Transverse colon (tissue), 4 donors: Measurements from ENCODE around the gene HIBCH. TPM values are rescaled to one million over a fixed set of nuclear protein-coding genes. Genes with fewer than 3 reads are reported as not detected.

Source experiments
- DNase-seq: peaks from one replicate; pipeline ENCODE4 v3.0.0-alpha.2; 2019
- H3K27ac ChIP-seq, 4 donors: fragments of 200-600 bp; sonication (generic); 2 replicates each; pipeline ENCODE4 v1.5.1; 2016 to 2018; ENCODE audit warnings: inconsistent platforms in 4 of 4
- H3K27me3 ChIP-seq: fragments of 200-600 bp; sonication (generic); 2 replicates; pipeline ENCODE4 v1.5.1; 2017; ENCODE audit warnings: inconsistent platforms
- H3K36me3 ChIP-seq, 4 donors: fragments of 200-600 bp; sonication (generic); 2 replicates each; pipeline ENCODE4 v1.5.1; 2017 to 2019; ENCODE audit warnings: inconsistent platforms in 4 of 4
- H3K4me1 ChIP-seq, 4 donors: fragments of 200-600 bp; sonication (generic); 2 replicates each; pipeline ENCODE4 v1.5.1; 2017 to 2020; ENCODE audit warnings: inconsistent platforms in 4 of 4
- H3K4me3 ChIP-seq, 4 donors: fragments of 200-600 bp; sonication (generic); 1 replicate in 1 of 4; 2 replicates in 3 of 4; pipeline versions ENCODE4 v1.5.1 to v1.6.1; 2017 to 2019; ENCODE audit warnings: inconsistent platforms in 4 of 4
- H3K9me3 ChIP-seq, 2 donors: fragments of 200-600 bp; sonication (generic); 2 replicates each; pipeline ENCODE4 v1.5.1; 2017 to 2019; ENCODE audit warnings: inconsistent platforms in 2 of 2
- EP300 ChIP-seq: sonication (generic); formaldehyde crosslinking; IDR thresholded peaks from one replicate; pipeline ENCODE4 v1.6.1; 2017; ENCODE audit warnings: antibody characterized with exemption, low read depth
- POLR2A ChIP-seq: fragments of 450-650 bp; IDR thresholded peaks from one replicate; pipeline ENCODE4 v1.6.1; 2016; ENCODE audit warnings: antibody characterized with exemption, mild to moderate bottlenecking, moderate library complexity
- POLR2AphosphoS5 ChIP-seq, 3 donors: sonication (generic); formaldehyde crosslinking; IDR thresholded peaks; one replicate each; pipeline ENCODE4 v1.6.1; 2016; ENCODE audit warnings: antibody characterized with exemption in 3 of 3
- WGBS, 2 donors: methylation state at CpG; one replicate each; pipeline ENCODE4 v1.1.5; 2018; ENCODE audit warnings: low coverage in 1 of 2; 5-methylcytosine and 5-hydroxymethylcytosine counted together
- in situ Hi-C, 4 donors: fragments of 200-750 bp; cut with MboI; loops; one replicate each; pipeline versions ENCODE4 v1.15.0 to v1.15.1; 2017; ENCODE audit warnings: low sequenced_read_pairs in 3 of 4, low pct_ligation_motif_present in 1 of 4, low pct_unique_long_range_greater_than_20kb in 1 of 4
- intact Hi-C: fragments of 100-400 bp; cut with DNase I; formaldehyde crosslinking; loops from one replicate; pipeline ENCODE4 v1.15.1; 2023; ENCODE audit warnings: low total_unique reads
- total RNA-seq, 4 donors: library from RNA; depleted of rRNA; stranded (reverse); fragments of >200 nt; gene quantifications; one replicate each; pipeline ENCODE4 v1.1.0, GENCODE V29; 2016
- TF ChIP-seq, protein P1 (sequence below), 5 experiments: fragments of 200-600 bp in 3 of 5; fragments of 450-650 bp in 2 of 5; sonication (generic) in 3 of 5; IDR thresholded peaks; 1 replicate in 2 of 5; 2 replicates in 3 of 5; pipeline ENCODE4 v1.5.1; 2016 to 2017; ENCODE audit warnings: antibody characterized with exemption in 5 of 5, inconsistent platforms in 3 of 5, mild to moderate bottlenecking in 2 of 5, moderate library complexity in 1 of 5

Gene HIBCH
- total RNA-seq, 4 donors from 2014 or later = 6.0 to 33.0 (median 19.8) TPM

DNA sequence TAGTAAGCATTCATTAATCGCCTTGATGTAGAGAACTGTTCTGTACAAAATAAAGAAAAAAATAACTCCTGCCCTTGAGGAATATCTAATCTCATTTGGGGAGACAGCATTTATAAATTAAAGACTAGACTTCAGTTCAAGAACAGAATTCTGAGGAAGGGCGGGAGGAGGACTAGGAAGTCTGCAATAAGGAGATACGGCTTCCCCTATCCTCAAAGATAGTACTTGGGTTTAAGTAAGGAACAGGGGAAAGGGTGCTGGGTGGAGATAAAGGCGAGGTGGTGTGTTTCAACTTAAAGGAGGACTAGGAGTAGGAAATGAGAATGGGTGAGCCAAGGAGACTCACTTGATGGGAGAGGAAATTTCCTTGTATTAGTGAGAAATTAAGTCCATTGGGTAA lies 135.2 kb downstream of the HIBCH start:
- TF ChIP-seq POLR2AphosphoS5 (IDR thresholded peaks at IDR 0.05) = no peak
- no peak for TF ChIP-seq EP300
- TF ChIP-seq, protein P1, sequence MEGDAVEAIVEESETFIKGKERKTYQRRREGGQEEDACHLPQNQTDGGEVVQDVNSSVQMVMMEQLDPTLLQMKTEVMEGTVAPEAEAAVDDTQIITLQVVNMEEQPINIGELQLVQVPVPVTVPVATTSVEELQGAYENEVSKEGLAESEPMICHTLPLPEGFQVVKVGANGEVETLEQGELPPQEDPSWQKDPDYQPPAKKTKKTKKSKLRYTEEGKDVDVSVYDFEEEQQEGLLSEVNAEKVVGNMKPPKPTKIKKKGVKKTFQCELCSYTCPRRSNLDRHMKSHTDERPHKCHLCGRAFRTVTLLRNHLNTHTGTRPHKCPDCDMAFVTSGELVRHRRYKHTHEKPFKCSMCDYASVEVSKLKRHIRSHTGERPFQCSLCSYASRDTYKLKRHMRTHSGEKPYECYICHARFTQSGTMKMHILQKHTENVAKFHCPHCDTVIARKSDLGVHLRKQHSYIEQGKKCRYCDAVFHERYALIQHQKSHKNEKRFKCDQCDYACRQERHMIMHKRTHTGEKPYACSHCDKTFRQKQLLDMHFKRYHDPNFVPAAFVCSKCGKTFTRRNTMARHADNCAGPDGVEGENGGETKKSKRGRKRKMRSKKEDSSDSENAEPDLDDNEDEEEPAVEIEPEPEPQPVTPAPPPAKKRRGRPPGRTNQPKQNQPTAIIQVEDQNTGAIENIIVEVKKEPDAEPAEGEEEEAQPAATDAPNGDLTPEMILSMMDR (IDR thresholded peaks at IDR 0.05) = no peak
- no peak for TF ChIP-seq POLR2A
- Histone ChIP-seq H3K36me3 (peaks cover 0 to 4% (median 0%) of the 10 kb centered on the region in 4 donors), H3K9me3 (no peaks in the 10 kb centered on the region), H3K4me3 (peak overlapping the region in 1 of 4 donors; percentile 70), H3K27me3 (no peaks in the 10 kb centered on the region), H3K27ac (peak overlapping the region; percentile 52 to 95 (median 58)), H3K4me1 (peaks cover 6 to 45% (median 22%) of the 10 kb centered on the region in 4 donors)
- no peak for DNase-seq
- in situ Hi-C loops = no loop called here
- intact Hi-C loops = no loop called here
- 68 to 82% methylated on average over 4 of the region's 4 CpGs for WGBS, 2 donors

DNA sequence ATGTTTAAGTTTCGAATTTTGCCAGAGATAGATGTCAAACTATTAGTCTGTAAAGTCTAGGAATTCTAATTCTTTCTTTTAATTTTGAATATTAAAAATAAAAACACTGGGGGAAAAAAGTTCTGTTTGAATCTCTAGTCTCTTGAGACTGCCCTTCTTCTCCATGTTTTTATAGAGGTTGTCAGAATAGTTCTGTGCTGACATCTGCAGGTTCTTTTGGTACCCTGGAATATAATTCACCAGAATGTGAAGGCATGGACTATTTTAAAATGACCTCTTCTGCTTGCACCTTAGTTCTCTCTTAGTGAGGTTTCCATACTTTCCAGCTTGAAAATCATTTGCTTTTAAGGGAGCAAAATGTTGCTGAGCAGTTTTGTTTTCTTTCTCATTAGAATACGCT lies 136.1 kb downstream of the HIBCH start:
- WGBS, 2 donors = 63 to 89% methylated on average over 2 of the region's 2 CpGs

DNA sequence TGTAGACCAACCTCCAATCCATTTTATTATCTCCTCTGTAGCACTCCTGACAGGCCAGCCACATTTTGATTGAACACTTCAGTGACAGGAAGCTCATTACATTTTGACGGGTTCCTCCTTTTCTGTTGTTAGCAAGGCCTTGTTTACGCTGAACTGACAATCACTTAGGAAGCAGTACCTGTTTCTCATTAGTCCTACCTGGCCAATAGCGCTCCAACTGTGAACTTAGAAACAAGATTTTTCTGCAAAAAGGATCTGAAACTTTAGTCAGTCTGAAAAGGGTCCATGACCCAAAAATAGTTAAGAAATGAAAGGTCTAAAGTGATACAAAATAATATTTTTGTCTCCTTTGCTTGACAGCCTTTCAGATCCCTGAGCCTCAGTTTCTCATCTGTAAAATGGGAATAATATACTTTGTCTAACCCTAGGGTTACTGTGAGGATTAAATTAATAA lies 137.5 kb downstream of the HIBCH start:
- intact Hi-C loops = no loop called here
- no peak for DNase-seq
- Histone ChIP-seq H3K36me3 (no peaks in the 10 kb centered on the region), H3K27ac (peak overlapping the region in 3 of 4 donors; percentile 6 to 95 (median 89)), H3K4me1 (peaks cover 6 to 51% (median 24%) of the 10 kb centered on the region in 4 donors), H3K9me3 (no peaks in the 10 kb centered on the region), H3K27me3 (no peaks in the 10 kb centered on the region), H3K4me3 (peak overlapping the region in 2 of 4 donors; percentile 70 to 73)
- WGBS, 2 donors = 71 to 83% methylated on average over 3 of the region's 3 CpGs
- in situ Hi-C loops = no loop called here
- TF ChIP-seq POLR2AphosphoS5 (IDR thresholded peaks at IDR 0.05) (no peak), POLR2A (no peak), EP300 (no peak)
- TF ChIP-seq, protein P1 (IDR thresholded peaks at IDR 0.05) = no peak

More for the DNA sequence above, 136.1 kb downstream of the HIBCH start:
- Histone ChIP-seq H3K27me3 (no peaks in the 10 kb centered on the region), H3K4me3 (peak overlapping the region in 2 of 4 donors; percentile 70 to 73), H3K27ac (peak overlapping the region in 3 of 4 donors; percentile 7 to 95 (median 89)), H3K4me1 (peaks cover 6 to 51% (median 24%) of the 10 kb centered on the region in 4 donors), H3K9me3 (no peaks in the 10 kb centered on the region), H3K36me3 (peaks cover 0 to 4% (median 0%) of the 10 kb centered on the region in 4 donors)
- no peak for DNase-seq
- intact Hi-C loops = no loop called here
- no peak for TF ChIP-seq POLR2A
- TF ChIP-seq, protein P1 (IDR thresholded peaks at IDR 0.05) = peak in 1 of 5 experiments; percentile 3
- in situ Hi-C loops = no loop called here

DNA sequence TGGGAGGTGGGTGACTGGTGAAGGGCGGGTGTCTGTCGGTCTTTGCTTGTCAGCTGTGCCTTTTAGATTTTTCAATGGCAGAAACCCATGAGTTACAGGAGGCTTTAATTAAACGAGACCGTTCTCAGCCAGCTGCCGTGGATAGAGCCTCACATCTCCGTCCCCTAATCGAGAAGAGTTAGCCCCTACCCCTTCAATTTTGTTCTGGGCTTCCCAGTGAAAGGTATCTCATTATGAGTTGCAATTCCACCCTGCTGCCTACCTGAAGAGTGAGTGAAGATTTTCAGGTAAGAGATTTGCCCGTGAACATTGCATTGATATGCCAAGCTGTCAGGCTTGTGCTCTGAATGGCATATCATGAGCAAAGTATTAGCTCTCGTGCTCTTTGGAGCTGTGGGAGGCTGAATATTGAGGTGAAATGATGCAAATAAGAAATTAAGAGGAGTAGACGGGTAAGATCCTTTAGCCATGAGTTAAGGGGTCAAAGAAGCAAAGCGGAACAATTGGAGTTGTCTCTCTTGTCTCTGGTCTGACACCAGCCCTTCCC lies 138.4 kb downstream of the HIBCH start:
- DNase-seq = no peak
- intact Hi-C loops (no loop called here), in situ Hi-C loops (no loop called here)
- 21 to 35% methylated on average over 5 to 11 of the region's 11 CpGs for WGBS, 2 donors
- H3K36me3 ChIP-seq = no peaks in the 10 kb centered on the region
- no peaks in the 10 kb centered on the region for H3K27me3 ChIP-seq
- TF ChIP-seq EP300 = no peak
- TF ChIP-seq POLR2A = no peak
- TF ChIP-seq, protein P1 (IDR thresholded peaks at IDR 0.05) = no peak
- TF ChIP-seq POLR2AphosphoS5 (IDR thresholded peaks at IDR 0.05) = no peak
- H3K4me1 ChIP-seq = peaks cover 6 to 48% (median 24%) of the 10 kb centered on the region in 4 donors
- H3K27ac ChIP-seq = peak overlapping the region; percentile 88 to 95 (median 90)
- peak overlapping the region; percentile 60 to 73 (median 70) for H3K4me3 ChIP-seq
- H3K9me3 ChIP-seq = no peaks in the 10 kb centered on the region
